Skeletal muscle cell (primary cell): ENCODE data around the gene SASH1.
"Not testable (repeated sequence)": the region's sequence is repeated elsewhere in the genome, so short reads cannot be mapped to it uniquely, and the experiment has no call there.

Experiments
- DNase-seq: peaks from one replicate; pipeline ENCODE4 v3.0.0-alpha.2; 2010; ENCODE audit warnings: low read depth
- H3K4me3 ChIP-seq: 2 replicates; pipeline ENCODE4 v1.5.1; 2011; ENCODE audit warnings: low read depth, mild to moderate bottlenecking, control low read depth, low read length, moderate library complexity

Gene SASH1

GRCh38 chr6:148556410-148556809 lies 213.8 kb downstream of the SASH1 start:
- no peak for DNase-seq
- no peak overlapping the region for H3K4me3 ChIP-seq

- no peak overlapping the region for H3K4me3 ChIP-seq
- no peak for DNase-seq
These were observed 215.2 kb downstream of the SASH1 start for GRCh38 chr6:148557796-148558321.

- no peak for DNase-seq
- peak overlapping the region; percentile 49 for H3K4me3 ChIP-seq
These were observed 217.3 kb downstream of the SASH1 start for GRCh38 chr6:148559848-148560433.

- no peak overlapping the region for H3K4me3 ChIP-seq
- no peak for DNase-seq
These were observed 219.0 kb downstream of the SASH1 start for GRCh38 chr6:148561629-148562028.

DNA sequence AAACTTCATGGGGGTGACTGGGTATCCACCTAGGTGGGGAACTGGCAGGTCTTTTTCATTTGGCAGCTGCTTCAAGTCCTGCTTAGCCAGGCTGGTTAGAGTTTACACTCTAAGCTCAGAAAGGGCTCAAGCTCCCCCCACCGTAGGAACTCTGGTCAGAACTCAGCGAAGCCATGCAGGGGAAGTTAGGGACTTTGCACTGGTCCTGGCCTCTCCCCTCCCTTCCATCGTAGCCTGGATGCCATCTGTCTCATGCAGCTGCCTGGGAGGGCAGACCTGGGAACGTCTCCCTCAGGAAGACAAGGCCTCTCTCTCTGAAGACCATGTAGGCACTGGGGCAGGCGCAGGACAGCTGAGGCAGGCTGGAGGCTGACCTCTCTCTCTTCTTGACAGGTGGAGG lies 220.4 kb downstream of the SASH1 start:
- DNase-seq: no peak
- H3K4me3 ChIP-seq: no peak overlapping the region

- H3K4me3 ChIP-seq: no peak overlapping the region
- DNase-seq: no peak
These were observed 221.9 kb downstream of the SASH1 start for GRCh38 chr6:148564494-148565035.

- no peak overlapping the region for H3K4me3 ChIP-seq
- no peak for DNase-seq
These were observed 222.8 kb downstream of the SASH1 start for GRCh38 chr6:148565321-148565926.

DNA sequence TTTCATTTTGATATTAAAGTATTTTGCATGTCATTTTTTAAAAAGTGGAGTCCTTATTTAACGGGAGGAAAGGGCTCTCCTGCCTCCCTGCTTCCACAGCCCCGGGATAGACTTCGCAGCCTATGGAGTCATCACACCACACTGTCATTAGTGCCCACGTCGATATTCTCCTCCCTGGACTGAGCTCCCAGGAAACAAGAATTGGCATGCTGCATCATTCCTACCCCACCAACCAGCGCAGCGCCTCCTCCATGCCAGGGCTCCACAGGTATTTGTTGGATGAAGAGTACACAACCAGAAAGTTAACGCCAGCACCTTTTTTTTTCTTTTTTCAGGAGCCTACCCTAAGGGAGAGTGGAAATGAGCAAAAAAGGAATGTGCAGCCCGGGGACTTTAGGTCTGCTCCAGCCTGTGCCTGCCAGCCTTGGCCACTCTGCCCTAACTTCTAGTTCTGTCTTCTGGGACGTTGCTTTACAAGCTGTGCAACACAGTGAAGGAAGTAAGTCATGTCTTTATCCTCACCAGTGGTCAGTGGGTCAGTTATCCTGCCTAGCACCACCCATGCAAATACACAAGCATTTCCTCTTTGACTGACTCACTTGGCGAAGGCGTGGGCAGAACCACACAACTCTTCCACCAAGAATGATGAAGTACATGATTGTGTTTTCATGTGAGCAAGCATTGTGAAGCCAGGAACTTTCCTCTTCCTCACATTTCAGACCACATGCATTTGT lies 223.5 kb downstream of the SASH1 start:
- DNase-seq: peak; percentile 91
- H3K4me3 ChIP-seq: no peak overlapping the region

GRCh38 chr6:148566664-148567350 lies 224.2 kb downstream of the SASH1 start:
- DNase-seq: no peak
- no peak overlapping the region for H3K4me3 ChIP-seq

DNA sequence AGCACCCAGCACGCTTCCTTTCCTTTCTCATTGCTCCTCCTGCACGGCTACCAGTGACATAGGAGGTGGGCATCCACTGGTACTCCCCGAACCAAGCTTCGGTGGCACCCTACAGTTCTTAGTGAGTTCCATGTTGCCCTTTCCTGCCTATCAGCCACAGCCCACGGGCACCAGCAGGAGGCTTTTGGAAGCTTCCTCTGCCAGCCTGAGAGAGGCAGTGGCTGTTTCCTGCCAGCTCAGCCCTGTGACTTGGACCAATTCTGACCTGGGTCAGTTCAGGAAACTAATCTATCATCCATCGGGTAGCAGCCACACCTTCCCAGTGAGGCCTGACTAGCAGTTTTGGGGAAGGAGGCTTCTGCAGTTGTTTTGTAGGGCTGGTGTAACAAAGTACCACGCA lies 227.8 kb downstream of the SASH1 start:
- H3K4me3 ChIP-seq: no peak overlapping the region
- DNase-seq: no peak

DNA sequence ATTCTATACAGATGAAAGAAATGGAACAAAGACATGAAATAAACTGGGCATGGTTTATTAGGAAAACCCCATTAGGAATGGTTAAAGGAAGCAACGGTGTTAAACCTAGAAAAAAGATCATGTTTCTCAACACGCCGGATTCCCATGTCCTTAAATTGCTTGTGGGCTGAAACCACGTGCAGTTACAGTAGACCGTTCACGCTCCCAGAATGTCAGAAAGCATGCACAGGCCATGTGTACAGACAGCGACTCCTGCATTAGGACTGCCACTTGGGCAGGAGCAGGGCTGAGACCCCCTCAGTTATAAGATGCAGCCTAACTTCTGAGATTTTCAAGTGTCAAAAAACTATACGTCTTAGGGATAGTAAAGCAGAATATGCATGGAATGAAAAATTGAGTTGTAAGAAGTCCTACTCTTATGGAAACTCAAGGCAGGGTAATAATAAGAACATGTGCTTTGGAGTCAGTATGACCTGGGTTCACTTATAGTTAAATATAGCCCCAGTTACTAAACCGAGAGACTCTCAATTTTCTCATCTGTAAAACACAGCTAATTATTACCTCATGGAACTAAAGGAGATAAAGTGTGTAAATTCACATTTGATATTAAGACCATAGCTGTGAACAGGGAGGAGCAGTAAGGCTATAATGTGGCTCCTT lies 230.2 kb downstream of the SASH1 start:
- no peak overlapping the region for H3K4me3 ChIP-seq
- DNase-seq: no peak

GRCh38 chr6:148573922-148574321 lies 231.3 kb downstream of the SASH1 start:
- H3K4me3 ChIP-seq: no peak overlapping the region
- no peak for DNase-seq

GRCh38 chr6:148577687-148578488 lies 235.2 kb downstream of the SASH1 start:
- H3K4me3 ChIP-seq: no peak overlapping the region
- peak; percentile 55 for DNase-seq

DNA sequence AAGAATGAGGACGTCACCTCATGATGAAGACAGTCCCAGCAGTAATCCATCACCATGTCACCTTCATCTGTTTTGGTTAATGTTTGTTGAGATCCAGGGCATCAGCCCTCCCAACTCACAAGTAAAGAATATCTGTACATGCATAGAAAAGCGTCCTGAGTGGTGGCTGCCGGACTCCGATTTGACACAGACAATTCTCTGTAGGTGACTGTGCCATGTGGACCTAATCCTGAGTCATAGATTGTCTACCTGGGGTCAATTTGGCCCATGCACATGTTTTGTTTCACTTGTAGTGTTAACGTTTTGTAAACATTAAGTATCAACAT lies 235.8 kb downstream of the SASH1 start:
- no peak overlapping the region for H3K4me3 ChIP-seq
- no peak for DNase-seq

GRCh38 chr6:148578837-148579565 lies 236.4 kb downstream of the SASH1 start:
- DNase-seq: no peak
- H3K4me3 ChIP-seq: no peak overlapping the region

DNA sequence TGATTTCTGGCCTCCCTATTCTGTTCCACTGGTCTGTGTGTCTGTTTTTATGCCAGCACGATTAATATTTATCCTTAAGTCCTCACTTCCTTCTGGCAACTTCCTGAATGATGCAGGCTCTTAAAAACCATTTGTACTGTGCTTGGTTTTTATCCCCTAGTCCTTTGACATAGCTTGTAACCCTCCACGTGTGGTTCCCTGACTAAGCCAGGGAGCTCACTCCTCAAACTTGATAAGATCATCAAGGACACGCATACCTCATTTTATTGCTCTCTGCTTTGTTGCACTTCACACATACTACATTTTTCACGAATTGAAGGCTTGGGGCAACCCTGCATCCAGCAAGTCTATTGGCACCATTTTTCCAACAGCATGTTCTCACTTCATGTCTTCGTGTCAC lies 237.8 kb downstream of the SASH1 start:
- DNase-seq: no peak
- H3K4me3 ChIP-seq: no peak overlapping the region

GRCh38 chr6:148583631-148584030 lies 241.0 kb downstream of the SASH1 start:
- H3K4me3 ChIP-seq: no peak overlapping the region
- no peak for DNase-seq

GRCh38 chr6:148585641-148586040 lies 243.0 kb downstream of the SASH1 start:
- not testable (repeated sequence) for H3K4me3 ChIP-seq, DNase-seq
